HEK293T (cell line): ENCODE results near the gene OCA2.

Source experiments
- FOXK2 ChIP-seq: fragments of 450-650 bp; IDR thresholded peaks from 2 replicates; pipeline ENCODE4 v1.6.1; 2016; ENCODE audit warnings: mild to moderate bottlenecking
- SP1 ChIP-seq: fragments of 450-650 bp; IDR thresholded peaks from 2 replicates; pipeline ENCODE4 v1.6.1; 2017
- SUZ12 ChIP-seq: fragments of 450-650 bp; IDR thresholded peaks from 2 replicates; pipeline ENCODE4 v1.6.1; 2016; ENCODE audit warnings: mild to moderate bottlenecking
- TARDBP ChIP-seq: fragments of 450-650 bp; IDR thresholded peaks from 2 replicates; pipeline ENCODE4 v1.6.1; 2016

- TF ChIP-seq TARDBP (no peak), FOXK2 (no peak), SUZ12 (no peak), SP1 (no peak)
Measured at GRCh38 chr15:27774638-27775037, 324.5 kb downstream of the OCA2 start.
